HepG2 (cell line): ENCODE data around the gene ITPK1. TPM values are rescaled to one million over a fixed set of nuclear protein-coding genes. Genes with fewer than 3 reads are reported as not detected.

Source experiments
- EEA1 ChIP-seq: sonication (generic); formaldehyde crosslinking; IDR thresholded peaks from 2 replicates; pipeline ENCODE4 v1.5.1; 2020; ENCODE audit warnings: mild to moderate bottlenecking, missing genetic modification reagents, borderline replicate concordance
- ELF1 ChIP-seq: sonication (generic); formaldehyde crosslinking; IDR thresholded peaks from 2 replicates; pipeline ENCODE4 v1.4.0; 2020; ENCODE audit warnings: missing genetic modification reagents
- FIP1L1 ChIP-seq: fragments of 200-400 bp; formaldehyde crosslinking; IDR thresholded peaks from 2 replicates; pipeline ENCODE4 v1.6.1; 2018; ENCODE audit warnings: low read depth, mild to moderate bottlenecking, low read length, moderate library complexity, borderline replicate concordance; ENCODE audit not compliant: insufficient read depth
- FOXO1 ChIP-seq: sonication (generic); formaldehyde crosslinking; IDR thresholded peaks from 2 replicates; pipeline ENCODE4 v1.4.0; 2020; ENCODE audit warnings: missing genetic modification reagents
- HOXA7 ChIP-seq: sonication (generic); formaldehyde crosslinking; IDR thresholded peaks from 2 replicates; pipeline ENCODE4 v1.8.1; 2022; ENCODE audit warnings: mild to moderate bottlenecking, missing genetic modification reagents, moderate library complexity
- JARID2 ChIP-seq: sonication (generic); formaldehyde crosslinking; IDR thresholded peaks from 2 replicates; pipeline ENCODE4 v1.8.1; 2023; ENCODE audit warnings: missing genetic modification reagents, inconsistent platforms; ENCODE audit not compliant: insufficient replicate concordance
- KAT8 ChIP-seq: IDR thresholded peaks from 2 replicates; pipeline ENCODE4 v1.6.1; 2016; ENCODE audit warnings: missing genetic modification reagents, missing compliant biosample characterization
- MEF2D ChIP-seq: sonication (generic); formaldehyde crosslinking; IDR thresholded peaks from 2 replicates; pipeline ENCODE4 v1.5.1; 2020; ENCODE audit warnings: mild to moderate bottlenecking, missing genetic modification reagents
- NFKB2 ChIP-seq: sonication (generic); formaldehyde crosslinking; IDR thresholded peaks from 2 replicates; pipeline ENCODE4 v1.4.0; 2020; ENCODE audit warnings: missing genetic modification reagents, borderline replicate concordance
- ONECUT2 ChIP-seq: sonication (generic); formaldehyde crosslinking; IDR thresholded peaks from 2 replicates; pipeline ENCODE4 v1.4.0; 2020; ENCODE audit warnings: missing genetic modification reagents
- PLRG1 ChIP-seq: fragments of 450-650 bp; conservative IDR thresholded peaks from 2 replicates; pipeline ENCODE4 v1.6.1; 2016
- USF2 ChIP-seq, 2 experiments: sonication (generic) in 1 of 2; formaldehyde crosslinking in 1 of 2; IDR thresholded peaks; 2 replicates each; pipeline versions ENCODE4 v1.5.1 to v1.6.1; 2011 to 2020; ENCODE audit warnings: borderline replicate concordance in 1 of 2, low read depth in 1 of 2, low read length in 1 of 2, mild to moderate bottlenecking in 1 of 2, missing genetic modification reagents in 1 of 2, moderate library complexity in 1 of 2
- XRCC5 ChIP-seq: fragments of 200-400 bp; formaldehyde crosslinking; optimal IDR thresholded peaks from 2 replicates; pipeline ENCODE3; 2017; ENCODE audit warnings: mild to moderate bottlenecking, low read length
- ZMAT3 ChIP-seq: sonication (generic); formaldehyde crosslinking; conservative IDR thresholded peaks from 2 replicates; pipeline ENCODE4 v1.7.0; 2021; ENCODE audit warnings: missing genetic modification reagents
- ZNF333 ChIP-seq: sonication (generic); formaldehyde crosslinking; IDR thresholded peaks from 2 replicates; pipeline ENCODE4 v1.4.0; 2020; ENCODE audit warnings: mild to moderate bottlenecking, missing genetic modification reagents, borderline replicate concordance
- ZNF557 ChIP-seq: sonication (generic); formaldehyde crosslinking; IDR thresholded peaks from 2 replicates; pipeline ENCODE4 v1.4.0; 2020; ENCODE audit warnings: missing genetic modification reagents
- ZNF652 ChIP-seq: IDR thresholded peaks from 2 replicates; pipeline ENCODE4 v1.6.1; 2016; ENCODE audit warnings: low read depth, borderline replicate concordance
- ZNF747 ChIP-seq: sonication (generic); formaldehyde crosslinking; IDR thresholded peaks from 2 replicates; pipeline ENCODE4 v1.8.1; 2023; ENCODE audit warnings: missing genetic modification reagents, mild to moderate bottlenecking, borderline replicate concordance
- ZNF775 ChIP-seq: sonication (generic); formaldehyde crosslinking; IDR thresholded peaks from 2 replicates; pipeline ENCODE4 v1.4.0; 2020; ENCODE audit warnings: missing genetic modification reagents, mild to moderate bottlenecking, moderate library complexity, borderline replicate concordance
- polyA plus RNA-seq, 8 experiments: library from polyadenylated mRNA; depleted of rRNA in 3 of 8; stranded (reverse) in 7 of 8; unstranded in 1 of 8; fragments of >200 nt; fragmentation: Illumina TruSeq in 4 of 8; extraction: Trizol in 4 of 8; gene quantifications; 2 replicates each; pipeline versions ENCODE4 v1.2.1 to v1.2.3, GENCODE V29; 2011 to 2016; ENCODE audit warnings: low read depth in 4 of 8, missing spikeins in 1 of 8, mixed read lengths in 1 of 8; ENCODE audit not compliant: insufficient read depth in 1 of 8
- total RNA-seq, 5 experiments: library from RNA; depleted of rRNA; stranded (reverse); fragments of >200 nt; fragmentation: Illumina TruSeq; extraction: Trizol; gene quantifications; 2 replicates each; pipeline ENCODE4 v1.2.3, GENCODE V29; 2016; ENCODE audit warnings: low read depth in 1 of 5
- TF ChIP-seq, protein P1 (sequence below): sonication (generic); formaldehyde crosslinking; IDR thresholded peaks from 2 replicates; pipeline ENCODE4 v1.4.0; 2020; ENCODE audit warnings: missing genetic modification reagents, borderline replicate concordance
- TF ChIP-seq, protein P2 (sequence below): sonication (generic); formaldehyde crosslinking; IDR thresholded peaks from 2 replicates; pipeline ENCODE4 v1.9.0; 2021; ENCODE audit warnings: missing genetic modification reagents, mild to moderate bottlenecking, borderline replicate concordance

The ITPK1 gene
- total and polyA plus RNA-seq, 2 of the 13 experiments (the other 11 are each of a cell fraction or from before 2014, with no cell fraction given) = 20.5 to 47.5 TPM

- TF ChIP-seq, protein P1, sequence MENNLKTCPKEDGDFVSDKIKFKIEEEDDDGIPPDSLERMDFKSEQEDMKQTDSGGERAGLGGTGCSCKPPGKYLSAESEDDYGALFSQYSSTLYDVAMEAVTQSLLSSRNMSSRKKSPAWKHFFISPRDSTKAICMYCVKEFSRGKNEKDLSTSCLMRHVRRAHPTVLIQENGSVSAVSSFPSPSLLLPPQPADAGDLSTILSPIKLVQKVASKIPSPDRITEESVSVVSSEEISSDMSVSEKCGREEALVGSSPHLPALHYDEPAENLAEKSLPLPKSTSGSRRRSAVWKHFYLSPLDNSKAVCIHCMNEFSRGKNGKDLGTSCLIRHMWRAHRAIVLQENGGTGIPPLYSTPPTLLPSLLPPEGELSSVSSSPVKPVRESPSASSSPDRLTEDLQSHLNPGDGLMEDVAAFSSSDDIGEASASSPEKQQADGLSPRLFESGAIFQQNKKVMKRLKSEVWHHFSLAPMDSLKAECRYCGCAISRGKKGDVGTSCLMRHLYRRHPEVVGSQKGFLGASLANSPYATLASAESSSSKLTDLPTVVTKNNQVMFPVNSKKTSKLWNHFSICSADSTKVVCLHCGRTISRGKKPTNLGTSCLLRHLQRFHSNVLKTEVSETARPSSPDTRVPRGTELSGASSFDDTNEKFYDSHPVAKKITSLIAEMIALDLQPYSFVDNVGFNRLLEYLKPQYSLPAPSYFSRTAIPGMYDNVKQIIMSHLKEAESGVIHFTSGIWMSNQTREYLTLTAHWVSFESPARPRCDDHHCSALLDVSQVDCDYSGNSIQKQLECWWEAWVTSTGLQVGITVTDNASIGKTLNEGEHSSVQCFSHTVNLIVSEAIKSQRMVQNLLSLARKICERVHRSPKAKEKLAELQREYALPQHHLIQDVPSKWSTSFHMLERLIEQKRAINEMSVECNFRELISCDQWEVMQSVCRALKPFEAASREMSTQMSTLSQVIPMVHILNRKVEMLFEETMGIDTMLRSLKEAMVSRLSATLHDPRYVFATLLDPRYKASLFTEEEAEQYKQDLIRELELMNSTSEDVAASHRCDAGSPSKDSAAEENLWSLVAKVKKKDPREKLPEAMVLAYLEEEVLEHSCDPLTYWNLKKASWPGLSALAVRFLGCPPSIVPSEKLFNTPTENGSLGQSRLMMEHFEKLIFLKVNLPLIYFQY (CRISPR knock-in tag) = no peak
- TF ChIP-seq HOXA7 (CRISPR knock-in tag) (no peak), FOXO1 (CRISPR knock-in tag) (no peak), ZNF652 (no peak), USF2 (IDR thresholded peaks at IDR 0.05; ENCODE audit: low read depth, low read length) (peak; percentile 56; the same call in 1 of the 2 replicates), USF2 (CRISPR knock-in tag; IDR thresholded peaks at IDR 0.05; ENCODE audit: borderline replicate concordance) (peak; percentile 62; the same call in 1 of the 2 replicates), ONECUT2 (CRISPR knock-in tag) (no peak), MEF2D (CRISPR knock-in tag) (no peak), NFKB2 (no peak), ZMAT3 (no peak), XRCC5 (no peak), KAT8 (CRISPR knock-in tag) (0 out of 2 replicates have a peak, but pooled peaks have one; percentile 55), ZNF775 (CRISPR knock-in tag) (no peak), ZNF333 (CRISPR knock-in tag) (no peak), PLRG1 (no peak), EEA1 (CRISPR knock-in tag) (no peak), ELF1 (peak; percentile 90), FIP1L1 (no peak), JARID2 (CRISPR knock-in tag) (no peak), ZNF747 (no peak), ZNF557 (CRISPR knock-in tag) (no peak)
- TF ChIP-seq, protein P2, sequence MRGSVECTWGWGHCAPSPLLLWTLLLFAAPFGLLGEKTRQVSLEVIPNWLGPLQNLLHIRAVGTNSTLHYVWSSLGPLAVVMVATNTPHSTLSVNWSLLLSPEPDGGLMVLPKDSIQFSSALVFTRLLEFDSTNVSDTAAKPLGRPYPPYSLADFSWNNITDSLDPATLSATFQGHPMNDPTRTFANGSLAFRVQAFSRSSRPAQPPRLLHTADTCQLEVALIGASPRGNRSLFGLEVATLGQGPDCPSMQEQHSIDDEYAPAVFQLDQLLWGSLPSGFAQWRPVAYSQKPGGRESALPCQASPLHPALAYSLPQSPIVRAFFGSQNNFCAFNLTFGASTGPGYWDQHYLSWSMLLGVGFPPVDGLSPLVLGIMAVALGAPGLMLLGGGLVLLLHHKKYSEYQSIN (CRISPR knock-in tag) = no peak
Observed at GRCh38 chr14:93023039-93023438, 92.7 kb downstream of the ITPK1 start (continued).
